Hematopoietic multipotent progenitor cell (in vitro differentiated cells): ENCODE results near the gene TGFB3. TPM values are rescaled to one million over a fixed set of nuclear protein-coding genes. Genes with fewer than 3 reads are reported as not detected.

Experiments
- DNase-seq, 3 donors: peaks; one replicate each; pipeline ENCODE4 v3.0.0-alpha.2; 2011 to 2015; ENCODE audit warnings: low read depth in 2 of 3, low spot score in 2 of 3
- total RNA-seq: library from RNA; depleted of rRNA; stranded (reverse); fragments of >200 nt; gene quantifications from one replicate; pipeline ENCODE4 v1.2.3, GENCODE V29; 2012

Gene TGFB3
- total RNA-seq, 1 donor, result 2.2 TPM

DNA sequence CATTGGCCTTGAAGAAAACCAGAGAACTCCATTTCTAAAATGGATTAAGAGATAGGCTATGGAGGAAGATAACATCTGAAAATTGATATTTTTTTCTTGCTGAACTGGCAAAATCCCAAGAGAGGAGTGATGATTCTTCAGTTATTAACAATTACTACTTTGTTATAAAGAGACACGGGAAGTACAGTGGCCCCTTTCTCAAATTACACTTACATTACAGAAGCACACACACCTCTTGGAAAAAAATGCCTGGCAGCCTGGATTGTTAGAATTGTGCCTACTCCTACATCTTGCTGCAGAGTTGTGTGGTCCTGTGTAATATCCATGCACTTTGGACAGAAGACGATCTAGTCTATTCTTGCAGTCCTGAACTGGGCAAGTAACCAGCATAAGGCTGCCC, 71.7 kb downstream of the TGFB3 start:
- no peak for DNase-seq

DNA sequence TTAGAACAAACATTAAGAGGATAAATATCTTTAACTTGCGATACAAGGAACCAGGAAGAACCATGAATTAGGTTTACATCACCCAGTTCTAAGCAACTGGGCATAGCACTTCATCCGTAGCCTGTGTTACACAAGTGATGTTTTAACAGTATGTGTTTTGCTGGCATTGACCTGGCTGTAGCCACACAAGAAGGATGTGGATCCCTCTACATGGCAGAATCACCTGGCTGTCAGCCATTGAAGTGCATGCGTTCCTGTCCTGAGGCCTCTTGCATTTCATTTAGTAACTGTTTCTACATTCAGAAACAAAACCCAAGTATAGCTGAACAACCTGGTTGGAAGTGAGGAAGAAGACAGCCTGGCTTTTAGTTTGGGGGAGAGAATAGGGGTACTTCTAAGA, 72.2 kb downstream of the TGFB3 start:
- DNase-seq, result no peak

Other genes with a start within 250 kb of the TGFB3 start
- 9.2 TPM for gene IFT43, start 3.8 kb upstream of the TGFB3 start, total RNA-seq
- gene GPATCH2L, start 169.9 kb upstream of the TGFB3 start, total RNA-seq, result 107 TPM